Stimulated activated CD8-positive, alpha-beta memory T cell treated with anti-CD3 and anti-CD28 coated beads, Interleukin-2, amount 100 ng/mL, for 1 hour (primary cell): Measurements from ENCODE around the gene KRABD2.
"Not testable (repeated sequence)": the region's sequence is repeated elsewhere in the genome, so short reads cannot be mapped to it uniquely, and the experiment has no call there.

Experiments
- DNase-seq, 2 donors: peaks; one replicate each; pipeline ENCODE4 v3.0.0-alpha.2; 2020; ENCODE audit warnings: low read depth in 2 of 2

KRABD2 gene

DNA sequence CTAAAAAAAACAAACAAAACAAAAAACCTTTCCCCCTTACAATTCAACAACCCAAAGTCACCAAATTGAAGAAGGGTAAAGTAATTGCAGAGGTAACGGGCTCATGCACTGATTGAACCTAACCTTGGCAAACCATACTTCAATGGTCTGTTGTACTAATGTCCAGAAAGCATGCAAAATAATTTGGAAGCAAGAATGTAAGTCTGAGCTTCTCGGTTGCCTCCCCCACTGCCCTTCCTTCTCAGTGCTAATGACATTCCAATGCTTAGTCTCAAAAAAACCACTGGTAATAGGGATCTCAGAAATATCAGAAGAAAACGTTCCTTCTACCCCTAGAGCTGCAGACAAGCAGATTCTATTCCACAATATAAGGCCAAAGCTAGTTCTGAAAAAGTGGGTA lies 15.8 kb downstream of the KRABD2 start:
- DNase-seq: no peak

DNA sequence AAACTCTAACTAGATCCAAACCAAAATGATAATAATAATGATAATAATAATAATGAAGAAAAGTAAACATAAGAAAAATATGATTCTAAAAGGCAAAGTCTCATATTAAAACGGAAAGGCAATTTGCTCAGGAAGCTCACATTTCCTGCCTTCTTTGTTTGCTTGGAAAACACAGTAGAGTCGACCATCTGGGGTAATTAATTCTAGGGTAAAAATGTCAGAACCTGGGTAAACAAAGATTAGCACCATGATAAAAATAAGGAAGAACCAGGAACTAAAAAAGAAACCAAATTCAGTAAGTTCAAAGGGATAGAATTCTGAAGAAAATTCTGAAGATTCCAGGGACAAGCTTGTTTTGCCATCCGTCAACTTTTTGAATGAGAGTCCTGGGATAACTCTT lies 16.2 kb downstream of the KRABD2 start:
- no peak for DNase-seq

DNA sequence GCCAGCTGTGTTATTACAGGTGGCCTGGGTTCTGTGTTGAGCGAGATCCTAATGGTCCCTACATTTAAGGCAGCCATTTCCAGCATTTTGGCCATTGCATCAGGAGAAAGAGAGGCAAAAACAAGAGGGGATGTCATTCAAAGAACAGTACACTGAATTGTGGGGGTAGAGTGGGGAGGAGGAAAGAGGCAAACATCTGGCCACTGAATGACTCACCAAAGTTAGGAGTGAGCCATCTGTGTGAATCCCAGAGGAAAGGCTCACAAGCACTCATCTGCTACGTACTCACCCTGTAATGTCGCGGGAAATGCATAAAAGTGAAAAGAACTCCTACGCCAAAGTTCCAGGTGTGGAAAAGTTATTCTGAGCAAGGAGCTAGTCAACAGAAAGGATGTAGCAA lies 16.7 kb downstream of the KRABD2 start:
- DNase-seq: no peak

DNA sequence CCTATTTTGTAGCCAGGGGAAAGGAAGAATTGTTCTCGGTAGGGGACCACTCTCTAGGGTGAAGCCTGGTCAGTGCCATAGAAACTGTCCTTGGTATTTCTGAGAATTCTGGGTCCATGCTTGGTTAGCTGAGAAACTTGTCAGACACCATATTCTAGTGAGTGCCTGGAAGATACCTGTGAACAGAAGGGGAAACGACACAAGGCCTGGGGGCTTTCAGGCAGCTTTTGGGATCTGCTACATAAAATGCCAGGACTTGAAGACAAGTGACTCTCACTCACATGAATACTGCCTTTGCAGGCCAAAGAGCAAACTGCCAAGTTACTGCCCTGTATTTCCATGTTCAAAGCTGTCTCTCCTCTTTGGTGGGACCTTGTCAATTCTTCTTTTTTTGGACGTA lies 18.6 kb downstream of the KRABD2 start:
- DNase-seq: no peak

- DNase-seq: no peak
These were observed 22.3 kb downstream of the KRABD2 start for GRCh38 chr17:8354236-8354635.

DNA sequence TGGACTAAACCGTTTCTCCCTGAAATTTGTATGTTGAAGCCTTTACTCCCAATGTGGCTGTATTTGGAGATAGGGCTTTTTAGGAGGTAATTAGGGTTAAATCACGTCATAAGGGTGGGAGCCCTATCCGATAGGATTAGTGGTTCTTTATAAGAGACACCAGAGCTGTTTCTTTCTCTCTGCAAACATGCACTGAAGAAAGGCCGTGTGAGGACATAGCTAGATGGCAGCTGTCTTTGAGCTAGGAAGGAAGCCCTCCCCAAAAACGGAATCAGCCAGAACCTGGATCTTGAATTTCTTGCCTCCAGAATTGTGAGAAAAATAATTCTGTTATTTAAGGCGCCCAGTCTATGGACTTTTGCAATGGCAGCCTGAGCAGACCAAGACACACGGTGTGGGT lies 22.8 kb downstream of the KRABD2 start:
- DNase-seq: no peak

GRCh38 chr17:8350339-8350738 lies 26.2 kb downstream of the KRABD2 start:
- no peak for DNase-seq

DNA sequence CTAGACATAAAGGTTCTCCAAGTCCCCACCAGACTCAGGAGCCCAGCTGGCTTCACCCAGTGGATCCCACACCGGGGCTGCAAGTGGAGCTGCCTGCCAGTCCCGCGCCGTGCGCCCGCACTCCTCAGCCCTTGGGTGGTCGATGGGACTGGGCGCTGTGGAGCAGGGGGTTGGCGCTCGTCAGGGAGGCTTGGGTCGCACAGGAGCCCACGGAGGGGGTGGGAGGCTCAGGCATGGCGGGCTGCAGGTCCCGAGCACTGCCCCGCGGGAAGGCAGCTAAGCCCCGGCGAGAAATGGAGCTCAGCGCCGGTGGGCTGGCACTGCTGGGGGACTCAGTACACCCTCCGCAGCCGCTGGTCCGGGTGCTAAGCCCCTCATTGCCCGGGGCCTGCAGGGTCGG lies 29.5 kb downstream of the KRABD2 start:
- not testable (repeated sequence) for DNase-seq

DNA sequence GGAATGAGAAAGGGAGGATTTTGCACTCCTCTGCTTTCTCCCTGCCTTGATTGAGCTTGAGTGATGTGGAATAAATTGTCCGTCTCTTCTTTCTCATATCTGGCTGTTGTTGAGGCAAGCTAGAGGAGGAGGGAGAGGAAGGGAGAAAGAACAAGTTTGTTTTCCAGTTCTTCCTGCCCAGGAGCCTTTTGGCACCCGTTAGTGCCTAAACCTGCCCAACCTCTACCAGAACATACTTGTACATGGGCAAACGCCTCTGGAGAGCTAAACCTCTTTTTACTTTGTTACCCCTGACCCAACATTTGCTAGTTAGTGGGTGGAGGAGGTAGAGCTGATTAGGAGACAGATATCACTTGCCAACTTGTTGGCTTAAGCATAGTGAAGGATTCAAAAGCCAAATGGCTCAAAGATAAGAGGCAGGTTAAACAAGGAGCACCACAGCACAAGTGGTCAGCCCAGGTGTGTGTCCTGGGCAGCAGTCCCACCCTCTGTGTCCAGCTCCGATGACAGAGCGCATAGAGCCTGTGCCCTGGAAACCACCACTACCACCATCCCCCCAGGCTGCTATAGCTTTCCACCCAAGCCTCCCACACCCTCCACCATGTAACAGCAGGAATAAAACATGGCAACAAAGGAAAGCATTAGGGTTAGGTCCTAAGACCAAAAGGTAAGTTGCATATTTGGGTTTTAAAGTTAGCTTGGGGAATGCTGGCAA lies 30.4 kb downstream of the KRABD2 start:
- no peak for DNase-seq

DNA sequence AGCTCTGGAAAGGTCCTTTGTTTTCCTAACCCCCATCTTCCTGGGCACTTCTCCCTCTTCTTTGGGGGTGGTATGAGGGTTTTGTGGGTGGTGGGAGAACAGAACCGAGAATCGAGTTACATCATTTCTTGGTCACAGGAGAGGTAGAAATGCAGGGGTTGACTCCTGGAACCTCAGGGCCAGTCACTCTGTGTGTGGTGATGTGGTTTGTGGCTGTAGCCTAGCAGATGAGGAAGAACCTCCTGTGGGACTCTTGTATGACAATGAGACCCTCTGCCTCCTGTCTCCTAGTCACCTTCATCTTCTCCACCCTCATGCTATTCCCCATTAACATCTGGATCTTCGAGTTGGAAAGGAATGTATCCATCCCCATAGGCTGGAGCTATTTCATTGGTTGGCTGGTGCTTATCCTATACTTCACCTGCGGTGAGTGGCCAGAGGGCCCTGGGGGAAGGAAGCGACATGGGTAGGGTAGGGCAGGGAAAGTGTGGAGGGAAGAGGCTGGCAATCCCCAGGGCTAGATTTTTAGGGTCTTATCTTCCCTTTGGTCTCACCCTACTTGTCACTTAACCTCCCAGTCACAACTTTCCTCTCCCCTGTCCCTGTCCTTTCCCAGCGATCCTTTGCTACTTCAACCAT lies 31.3 kb downstream of the KRABD2 start:
- no peak for DNase-seq

DNA sequence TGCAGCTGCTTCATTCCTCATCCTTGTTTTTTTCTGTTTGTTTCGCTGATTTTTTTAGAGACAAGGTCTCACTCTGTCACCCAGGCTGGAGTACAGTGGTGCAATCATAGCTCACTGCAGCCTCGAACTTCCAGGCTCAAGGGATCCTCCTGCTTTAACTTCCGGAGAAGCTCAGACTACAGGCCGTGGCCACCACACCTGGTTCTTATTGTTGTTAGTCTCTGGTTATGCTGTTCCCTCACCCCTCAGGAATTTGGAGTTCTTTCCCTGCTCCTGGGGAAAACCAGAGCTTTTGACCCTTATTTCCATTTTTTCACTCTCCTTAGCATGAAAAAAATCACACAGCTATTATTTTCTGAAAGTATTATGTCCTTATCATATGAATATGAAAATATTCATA lies 35.0 kb downstream of the KRABD2 start:
- no peak for DNase-seq

- no peak for DNase-seq
These were observed 37.0 kb downstream of the KRABD2 start, which contains the start of gene ODF4 for GRCh38 chr17:8339540-8339939. TSS of gene ODF4 (plus strand) at chr17:8339840. CDS start at chr17:8340052, 212 bp downstream.

DNA sequence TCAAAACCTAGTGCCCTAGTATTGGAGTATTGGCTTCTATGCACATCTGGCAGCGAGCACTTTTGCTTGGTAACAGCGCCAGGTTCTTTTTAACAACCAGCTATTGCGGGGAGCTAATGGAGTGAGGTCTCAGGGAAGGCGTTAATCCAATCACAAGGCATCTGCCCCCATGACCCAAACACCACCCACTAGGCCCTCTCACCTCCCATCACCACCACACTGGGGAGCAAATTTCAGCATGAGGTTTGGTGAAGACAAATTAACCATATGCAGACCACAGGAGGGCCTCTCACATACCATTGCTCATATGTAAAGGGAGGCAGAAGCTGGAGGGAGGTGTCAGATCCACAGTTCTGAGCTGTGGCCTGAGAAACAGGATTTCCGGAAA lies 37.8 kb downstream of the KRABD2 start:
- no peak for DNase-seq

- no peak for DNase-seq
These were observed 38.4 kb downstream of the KRABD2 start for GRCh38 chr17:8337802-8338752.

GRCh38 chr17:8333281-8333680 lies 43.2 kb downstream of the KRABD2 start:
- no peak for DNase-seq

DNA sequence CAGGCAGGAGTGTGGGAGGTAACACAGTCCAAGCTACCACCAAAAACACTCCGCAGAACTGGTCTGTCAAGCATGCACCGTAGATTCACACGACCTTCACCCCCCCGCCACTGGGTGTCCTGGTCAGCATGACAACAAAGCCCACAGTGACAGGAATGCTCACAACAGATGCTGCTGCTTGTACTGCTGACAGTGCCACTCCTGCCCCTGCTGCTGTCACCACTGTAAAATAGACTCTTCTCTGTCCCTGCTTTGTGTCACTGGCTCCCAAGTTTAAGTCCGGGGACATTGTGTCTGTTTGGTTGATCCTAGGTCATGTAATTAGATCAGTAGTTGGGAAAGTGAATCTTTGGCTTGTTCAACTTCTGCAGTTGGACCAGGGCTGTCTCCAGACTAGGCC lies 43.8 kb downstream of the KRABD2 start:
- DNase-seq: no peak

- DNase-seq: no peak
These were observed 44.4 kb downstream of the KRABD2 start for GRCh38 chr17:8332128-8332527.

DNA sequence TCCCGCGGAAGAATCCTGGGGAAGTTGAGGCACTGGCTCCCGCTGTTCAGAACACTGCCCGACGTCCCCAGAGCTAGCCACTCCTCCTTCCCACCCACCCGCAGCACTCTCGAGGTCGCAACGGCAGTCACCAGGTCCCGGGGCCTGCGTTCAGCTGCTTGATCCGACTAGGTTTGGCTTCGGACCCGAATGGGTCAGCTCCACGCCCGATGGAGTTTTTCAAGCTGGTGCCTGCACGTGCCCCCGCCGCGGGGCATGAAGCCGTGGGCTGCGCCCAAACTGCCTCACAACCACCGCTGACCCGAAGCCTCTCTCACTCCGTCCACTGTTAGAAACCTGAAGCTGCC lies 49.2 kb downstream of the KRABD2 start:
- no peak for DNase-seq
